ENCODE data around the gene SLC24A3.

Gene SLC24A3

GRCh38 chr20:19547547-19547946 is 335.1 kb downstream of the SLC24A3 start:
- Histone ChIP-seq H3K27ac (ENCODE audit: extremely low read depth, low read depth, low read length) (no peak overlapping the region), H3K4me1 (ENCODE audit: control insufficient read depth, insufficient read depth, low read length) (no peaks in the 10 kb centered on the region), H3K4me3 (ENCODE audit: low read depth, low read length) (no peak overlapping the region), H3K36me3 (ENCODE audit: control insufficient read depth in 2 of 2, insufficient read depth in 1 of 2, low read length in 2 of 2) (no peaks in the 10 kb centered on the region), H3K9me3 (ENCODE audit: control insufficient read depth, insufficient read depth, low read depth, low read length) (no peaks in the 10 kb centered on the region)
- TF ChIP-seq ZNF24 (tag by site-specific recombination; IDR thresholded peaks at IDR 0.05), result no peak
- no peak for TF ChIP-seq ZIC2 (tag by site-specific recombination; IDR thresholded peaks at IDR 0.05)
- no peak for TF ChIP-seq ZNF391 (tag by site-specific recombination; IDR thresholded peaks at IDR 0.05; ENCODE audit: borderline replicate concordance, low read depth)
- TF ChIP-seq SCRT1 (tag by site-specific recombination; IDR thresholded peaks at IDR 0.05; ENCODE audit: borderline replicate concordance), result no peak
- TF ChIP-seq ZNF600 (tag by site-specific recombination; IDR thresholded peaks at IDR 0.05), result no peak
- TF ChIP-seq, protein P1, sequence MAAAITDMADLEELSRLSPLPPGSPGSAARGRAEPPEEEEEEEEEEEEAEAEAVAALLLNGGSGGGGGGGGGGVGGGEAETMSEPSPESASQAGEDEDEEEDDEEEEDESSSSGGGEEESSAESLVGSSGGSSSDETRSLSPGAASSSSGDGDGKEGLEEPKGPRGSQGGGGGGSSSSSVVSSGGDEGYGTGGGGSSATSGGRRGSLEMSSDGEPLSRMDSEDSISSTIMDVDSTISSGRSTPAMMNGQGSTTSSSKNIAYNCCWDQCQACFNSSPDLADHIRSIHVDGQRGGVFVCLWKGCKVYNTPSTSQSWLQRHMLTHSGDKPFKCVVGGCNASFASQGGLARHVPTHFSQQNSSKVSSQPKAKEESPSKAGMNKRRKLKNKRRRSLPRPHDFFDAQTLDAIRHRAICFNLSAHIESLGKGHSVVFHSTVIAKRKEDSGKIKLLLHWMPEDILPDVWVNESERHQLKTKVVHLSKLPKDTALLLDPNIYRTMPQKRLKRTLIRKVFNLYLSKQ (tag by site-specific recombination; IDR thresholded peaks at IDR 0.05; ENCODE audit: borderline replicate concordance), result no peak
- TF ChIP-seq GLIS2 (tag by site-specific recombination; IDR thresholded peaks at IDR 0.05), result no peak
- TF ChIP-seq, protein P2, sequence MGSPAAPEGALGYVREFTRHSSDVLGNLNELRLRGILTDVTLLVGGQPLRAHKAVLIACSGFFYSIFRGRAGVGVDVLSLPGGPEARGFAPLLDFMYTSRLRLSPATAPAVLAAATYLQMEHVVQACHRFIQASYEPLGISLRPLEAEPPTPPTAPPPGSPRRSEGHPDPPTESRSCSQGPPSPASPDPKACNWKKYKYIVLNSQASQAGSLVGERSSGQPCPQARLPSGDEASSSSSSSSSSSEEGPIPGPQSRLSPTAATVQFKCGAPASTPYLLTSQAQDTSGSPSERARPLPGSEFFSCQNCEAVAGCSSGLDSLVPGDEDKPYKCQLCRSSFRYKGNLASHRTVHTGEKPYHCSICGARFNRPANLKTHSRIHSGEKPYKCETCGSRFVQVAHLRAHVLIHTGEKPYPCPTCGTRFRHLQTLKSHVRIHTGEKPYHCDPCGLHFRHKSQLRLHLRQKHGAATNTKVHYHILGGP (tag by site-specific recombination; IDR thresholded peaks at IDR 0.05), result no peak
- TF ChIP-seq, protein P3, sequence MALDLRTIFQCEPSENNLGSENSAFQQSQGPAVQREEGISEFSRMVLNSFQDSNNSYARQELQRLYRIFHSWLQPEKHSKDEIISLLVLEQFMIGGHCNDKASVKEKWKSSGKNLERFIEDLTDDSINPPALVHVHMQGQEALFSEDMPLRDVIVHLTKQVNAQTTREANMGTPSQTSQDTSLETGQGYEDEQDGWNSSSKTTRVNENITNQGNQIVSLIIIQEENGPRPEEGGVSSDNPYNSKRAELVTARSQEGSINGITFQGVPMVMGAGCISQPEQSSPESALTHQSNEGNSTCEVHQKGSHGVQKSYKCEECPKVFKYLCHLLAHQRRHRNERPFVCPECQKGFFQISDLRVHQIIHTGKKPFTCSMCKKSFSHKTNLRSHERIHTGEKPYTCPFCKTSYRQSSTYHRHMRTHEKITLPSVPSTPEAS (tag by site-specific recombination; IDR thresholded peaks at IDR 0.05), result no peak
- no peak for TF ChIP-seq KLF1 (tag by site-specific recombination; IDR thresholded peaks at IDR 0.05)
- no peak for TF ChIP-seq ZNF791 (tag by site-specific recombination; IDR thresholded peaks at IDR 0.05)
- no peak for TF ChIP-seq HOXA7 (CRISPR knock-in tag; IDR thresholded peaks at IDR 0.05; ENCODE audit: borderline replicate concordance)
- TF ChIP-seq ZNF621 (tag by site-specific recombination; IDR thresholded peaks at IDR 0.05), result no peak
- TF ChIP-seq GLI4 (tag by site-specific recombination; IDR thresholded peaks at IDR 0.05), result no peak
- TF ChIP-seq, protein P4, sequence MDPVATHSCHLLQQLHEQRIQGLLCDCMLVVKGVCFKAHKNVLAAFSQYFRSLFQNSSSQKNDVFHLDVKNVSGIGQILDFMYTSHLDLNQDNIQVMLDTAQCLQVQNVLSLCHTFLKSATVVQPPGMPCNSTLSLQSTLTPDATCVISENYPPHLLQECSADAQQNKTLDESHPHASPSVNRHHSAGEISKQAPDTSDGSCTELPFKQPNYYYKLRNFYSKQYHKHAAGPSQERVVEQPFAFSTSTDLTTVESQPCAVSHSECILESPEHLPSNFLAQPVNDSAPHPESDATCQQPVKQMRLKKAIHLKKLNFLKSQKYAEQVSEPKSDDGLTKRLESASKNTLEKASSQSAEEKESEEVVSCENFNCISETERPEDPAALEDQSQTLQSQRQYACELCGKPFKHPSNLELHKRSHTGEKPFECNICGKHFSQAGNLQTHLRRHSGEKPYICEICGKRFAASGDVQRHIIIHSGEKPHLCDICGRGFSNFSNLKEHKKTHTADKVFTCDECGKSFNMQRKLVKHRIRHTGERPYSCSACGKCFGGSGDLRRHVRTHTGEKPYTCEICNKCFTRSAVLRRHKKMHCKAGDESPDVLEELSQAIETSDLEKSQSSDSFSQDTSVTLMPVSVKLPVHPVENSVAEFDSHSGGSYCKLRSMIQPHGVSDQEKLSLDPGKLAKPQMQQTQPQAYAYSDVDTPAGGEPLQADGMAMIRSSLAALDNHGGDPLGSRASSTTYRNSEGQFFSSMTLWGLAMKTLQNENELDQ (tag by site-specific recombination; IDR thresholded peaks at IDR 0.05; ENCODE audit: low read depth), result no peak
- no peak for TF ChIP-seq ZNF561 (tag by site-specific recombination; IDR thresholded peaks at IDR 0.05; ENCODE audit: borderline replicate concordance)
- TF ChIP-seq ZNF23 (tag by site-specific recombination; IDR thresholded peaks at IDR 0.05; ENCODE audit: borderline replicate concordance), result no peak
- TF ChIP-seq ZNF707 (tag by site-specific recombination; IDR thresholded peaks at IDR 0.05), result no peak
- TF ChIP-seq GFI1B (tag by site-specific recombination; IDR thresholded peaks at IDR 0.05), result no peak
- TF ChIP-seq KLF17 (tag by site-specific recombination; IDR thresholded peaks at IDR 0.05), result no peak
- ChIA-PET CTCF (no interaction called here), POLR2A (no interaction called here)
